Activated CD4-positive, alpha-beta T cell treated with anti-CD3 and anti-CD28 coated beads for 36 hours (primary cell): ENCODE data around the gene ANAPC1. TPM values are rescaled to one million over a fixed set of nuclear protein-coding genes. Genes with fewer than 3 reads are reported as not detected.
A peak's percentile ranks its signal among the peaks of the same experiment; 100 is the strongest.
"Not testable (repeated sequence)": the region's sequence is repeated elsewhere in the genome, so short reads cannot be mapped to it uniquely, and the experiment has no call there.

Experiments used
- ATAC-seq: fragments of 200-7000 bp; cut with Tn5 transposase; one replicate; pipeline ENCODE4 v1.10.0; 2021; ENCODE audit warnings: mild to moderate bottlenecking, moderate library complexity
- CTCF ChIA-PET: fragments of 350-600 bp; sonication (Branson Sonifier 250); formaldehyde crosslinking; loops from one replicate; lab custom pipeline; 2021; ENCODE audit warnings: antibody characterized with exemption; lab: Charles Lee
- POLR2A ChIA-PET: fragments of 350-600 bp; sonication (Branson Sonifier 250); formaldehyde crosslinking; loops from one replicate; lab custom pipeline; 2021; ENCODE audit warnings: antibody characterized with exemption, inconsistent platforms; lab: Charles Lee
- DNase-seq: peaks from one replicate; pipeline ENCODE4 v3.0.0-alpha.2; 2020
- H3K27ac Mint-ChIP-seq: one replicate; pipeline ENCODE4 v1.8.0; 2021; ENCODE audit warnings: mixed read lengths
- H3K27me3 Mint-ChIP-seq: one replicate; pipeline ENCODE4 v1.8.0; 2021; ENCODE audit warnings: mixed read lengths
- H3K36me3 Mint-ChIP-seq: one replicate; pipeline ENCODE4 v1.8.0; 2021; ENCODE audit warnings: low read depth, mixed read lengths
- H3K4me1 Mint-ChIP-seq: one replicate; pipeline ENCODE4 v1.8.0; 2021; ENCODE audit warnings: mixed read lengths
- H3K4me3 Mint-ChIP-seq: one replicate; pipeline ENCODE4 v1.8.0; 2021; ENCODE audit warnings: mild to moderate bottlenecking, moderate library complexity, mixed read lengths
- H3K9me3 Mint-ChIP-seq: one replicate; pipeline ENCODE4 v1.8.0; 2021; ENCODE audit warnings: low read depth, mixed read lengths
- intact Hi-C, 2 experiments: fragments of 100-400 bp; cut with DNase I in 1 of 2; cut with micrococcal nuclease in 1 of 2; formaldehyde crosslinking; loops; one replicate each; pipeline versions ENCODE4 v1.14.2 to v1.15.1; 2022 to 2024; cut with DNase I, micrococcal nuclease
- total RNA-seq, 2 experiments: library from RNA; stranded (reverse); gene quantifications; one replicate each; pipeline ENCODE4 v1.2.3, GENCODE V29; 2021

ANAPC1 gene
- total RNA-seq, 2 experiments from 2014 or later, result 85.1 to 113 TPM

- no peak for ATAC-seq
- Mint-ChIP-seq H3K36me3 (no peaks in the 10 kb centered on the region), H3K4me3 (no peak overlapping the region), H3K27me3 (no peaks in the 10 kb centered on the region), H3K4me1 (no peaks in the 10 kb centered on the region), H3K9me3 (no peaks in the 10 kb centered on the region), H3K27ac (no peak overlapping the region)
- no peak for DNase-seq
- intact Hi-C loops, result no loop called here
- POLR2A ChIA-PET, result interaction anchor here (1.1 kb wide), 1 partner anchor 21 kb away, joined by 3 read pairs; no protein-coding TSS in a partner anchor
- CTCF ChIA-PET, result interaction anchor here (0.7 to 1.3 kb wide), 3 partner anchors 9 to 10 kb away, joined by 4 read pairs; no protein-coding TSS in a partner anchor
Observed at GRCh38 chr2:111919365-111919764, 35.4 kb upstream of the ANAPC1 start.

GRCh38 chr2:111918383-111918806, 34.4 kb upstream of the ANAPC1 start:
- Mint-ChIP-seq H3K27ac (no peak overlapping the region), H3K36me3 (no peaks in the 10 kb centered on the region), H3K4me3 (no peak overlapping the region), H3K27me3 (no peaks in the 10 kb centered on the region), H3K9me3 (no peaks in the 10 kb centered on the region), H3K4me1 (no peaks in the 10 kb centered on the region)
- intact Hi-C loops, result no loop called here
- ATAC-seq (no peak), DNase-seq (no peak)
- ChIA-PET CTCF (interaction anchor here (0.5 to 1.3 kb wide), 3 partner anchors 11 to 1106 kb away, joined by 3 to 4 read pairs (median 3); no protein-coding TSS in a partner anchor), POLR2A (interaction anchor here (0.6 kb wide), 1 partner anchor 36 kb away, joined by 11 read pairs; no protein-coding TSS in a partner anchor)

- ATAC-seq, result no peak
- Mint-ChIP-seq H3K4me1 (no peaks in the 10 kb centered on the region), H3K4me3 (no peak overlapping the region), H3K27me3 (no peaks in the 10 kb centered on the region), H3K27ac (no peak overlapping the region), H3K9me3 (no peaks in the 10 kb centered on the region), H3K36me3 (no peaks in the 10 kb centered on the region)
- intact Hi-C loops, result no loop called here
- no peak for DNase-seq
- ChIA-PET CTCF (no interaction called here), POLR2A (no interaction called here)
Observed at GRCh38 chr2:111917106-111917505, 33.1 kb upstream of the ANAPC1 start.

GRCh38 chr2:111912547-111912946, 28.6 kb upstream of the ANAPC1 start:
- Mint-ChIP-seq H3K27ac (no peak overlapping the region), H3K9me3 (no peaks in the 10 kb centered on the region), H3K4me1 (no peaks in the 10 kb centered on the region), H3K27me3 (no peaks in the 10 kb centered on the region), H3K36me3 (no peaks in the 10 kb centered on the region), H3K4me3 (no peak overlapping the region)
- CTCF ChIA-PET, result no interaction called here
- POLR2A ChIA-PET, result no interaction called here
- intact Hi-C loops, result no loop called here
- ATAC-seq, result no peak
- DNase-seq, result no peak

- H3K9me3 Mint-ChIP-seq, intact Hi-C loops: not testable (repeated sequence)
- CTCF ChIA-PET, result interaction anchor here (0.8 to 1.2 kb wide), 2 partner anchors 14 to 753 kb away, joined by 3 to 5 read pairs; no protein-coding TSS in a partner anchor
Observed at GRCh38 chr2:111911295-111911977, 27.4 kb upstream of the ANAPC1 start.

GRCh38 chr2:111910609-111911277, 26.8 kb upstream of the ANAPC1 start:
- Mint-ChIP-seq H3K27me3 (no peaks in the 10 kb centered on the region), H3K4me1 (peaks cover 11% of the 10 kb centered on the region), H3K9me3 (no peaks in the 10 kb centered on the region), H3K36me3 (no peaks in the 10 kb centered on the region), H3K27ac (no peak overlapping the region), H3K4me3 (no peak overlapping the region)
- POLR2A ChIA-PET, result no interaction called here
- intact Hi-C loops, result no loop called here
- DNase-seq, result no peak
- CTCF ChIA-PET, result interaction anchor here (1.2 kb wide), 1 partner anchor 13 kb away, joined by 5 read pairs; no protein-coding TSS in a partner anchor
- no peak for ATAC-seq

More at GRCh38 chr2:111911295-111911977, 27.4 kb upstream of the ANAPC1 start:
- H3K27ac Mint-ChIP-seq, H3K36me3 Mint-ChIP-seq, DNase-seq, H3K4me1 Mint-ChIP-seq, H3K4me3 Mint-ChIP-seq, ATAC-seq, H3K27me3 Mint-ChIP-seq, POLR2A ChIA-PET: not testable (repeated sequence)

GRCh38 chr2:111909997-111910396, 26.0 kb upstream of the ANAPC1 start:
- H3K9me3 Mint-ChIP-seq, POLR2A ChIA-PET: not testable (repeated sequence)

GRCh38 chr2:111909079-111909478, 25.1 kb upstream of the ANAPC1 start:
- Mint-ChIP-seq H3K4me1 (peaks cover 11% of the 10 kb centered on the region), H3K36me3 (no peaks in the 10 kb centered on the region), H3K27ac (no peak overlapping the region), H3K4me3 (no peak overlapping the region), H3K9me3 (no peaks in the 10 kb centered on the region), H3K27me3 (no peaks in the 10 kb centered on the region)
- CTCF ChIA-PET, result no interaction called here
- POLR2A ChIA-PET, result no interaction called here
- DNase-seq (no peak), ATAC-seq (no peak)
- intact Hi-C loops, result no loop called here

More at GRCh38 chr2:111909997-111910396, 26.0 kb upstream of the ANAPC1 start:
- DNase-seq, H3K36me3 Mint-ChIP-seq, ATAC-seq, H3K4me3 Mint-ChIP-seq, intact Hi-C loops, H3K27me3 Mint-ChIP-seq, H3K27ac Mint-ChIP-seq: not testable (repeated sequence)
- H3K4me1 Mint-ChIP-seq, result peaks cover 11% of the 10 kb centered on the region
- CTCF ChIA-PET, result interaction anchor here (0.6 kb wide), 1 partner anchor 10 kb away, joined by 4 read pairs; no protein-coding TSS in a partner anchor

- no peak overlapping the region for H3K4me3 Mint-ChIP-seq
- CTCF ChIA-PET, result interaction anchor here (0.9 kb wide), 1 partner anchor 129 kb away, joined by 3 read pairs; no protein-coding TSS in a partner anchor
Observed at GRCh38 chr2:111908578-111908977, 24.6 kb upstream of the ANAPC1 start.

GRCh38 chr2:111905990-111906735, 22.2 kb upstream of the ANAPC1 start:
- Mint-ChIP-seq H3K9me3 (no peaks in the 10 kb centered on the region), H3K4me3 (no peak overlapping the region), H3K27me3 (peaks cover 4% of the 10 kb centered on the region), H3K4me1 (peaks cover 11% of the 10 kb centered on the region), H3K27ac (no peak overlapping the region), H3K36me3 (no peaks in the 10 kb centered on the region)
- ATAC-seq, result peak; percentile 23
- POLR2A ChIA-PET, result no interaction called here
- intact Hi-C loops, result no loop called here
- no peak for DNase-seq
- CTCF ChIA-PET, result interaction anchor here (0.7 to 1.4 kb wide), 4 partner anchors 12 to 792 kb away, joined by 3 to 5 read pairs (median 3); no protein-coding TSS in a partner anchor

More at GRCh38 chr2:111908578-111908977, 24.6 kb upstream of the ANAPC1 start:
- Mint-ChIP-seq H3K9me3 (no peaks in the 10 kb centered on the region), H3K36me3 (no peaks in the 10 kb centered on the region), H3K4me1 (peaks cover 11% of the 10 kb centered on the region), H3K27ac (no peak overlapping the region), H3K27me3 (no peaks in the 10 kb centered on the region)
- no peak for DNase-seq
- intact Hi-C loops, result no loop called here
- POLR2A ChIA-PET, result no interaction called here
- ATAC-seq, result no peak

GRCh38 chr2:111905475-111905869, 21.5 kb upstream of the ANAPC1 start:
- H3K4me3 Mint-ChIP-seq, intact Hi-C loops, POLR2A ChIA-PET, H3K36me3 Mint-ChIP-seq, ATAC-seq, DNase-seq, H3K9me3 Mint-ChIP-seq, H3K27ac Mint-ChIP-seq: not testable (repeated sequence)
- CTCF ChIA-PET, result interaction anchor here (0.7 to 1.4 kb wide), 6 partner anchors 13 to 1094 kb away, joined by 3 to 5 read pairs (median 3); no protein-coding TSS in a partner anchor
- Mint-ChIP-seq H3K27me3 (peaks cover 10% of the 10 kb centered on the region), H3K4me1 (peaks cover 11% of the 10 kb centered on the region)
